ENCODE measurements around the gene MYADML2. TPM values are rescaled to one million over a fixed set of nuclear protein-coding genes. Genes with fewer than 3 reads are reported as not detected.

MYADML2 gene
- total and polyA plus RNA-seq, 2 experiments from 2014 or later, result 0.70 to 1.7 TPM

DNA sequence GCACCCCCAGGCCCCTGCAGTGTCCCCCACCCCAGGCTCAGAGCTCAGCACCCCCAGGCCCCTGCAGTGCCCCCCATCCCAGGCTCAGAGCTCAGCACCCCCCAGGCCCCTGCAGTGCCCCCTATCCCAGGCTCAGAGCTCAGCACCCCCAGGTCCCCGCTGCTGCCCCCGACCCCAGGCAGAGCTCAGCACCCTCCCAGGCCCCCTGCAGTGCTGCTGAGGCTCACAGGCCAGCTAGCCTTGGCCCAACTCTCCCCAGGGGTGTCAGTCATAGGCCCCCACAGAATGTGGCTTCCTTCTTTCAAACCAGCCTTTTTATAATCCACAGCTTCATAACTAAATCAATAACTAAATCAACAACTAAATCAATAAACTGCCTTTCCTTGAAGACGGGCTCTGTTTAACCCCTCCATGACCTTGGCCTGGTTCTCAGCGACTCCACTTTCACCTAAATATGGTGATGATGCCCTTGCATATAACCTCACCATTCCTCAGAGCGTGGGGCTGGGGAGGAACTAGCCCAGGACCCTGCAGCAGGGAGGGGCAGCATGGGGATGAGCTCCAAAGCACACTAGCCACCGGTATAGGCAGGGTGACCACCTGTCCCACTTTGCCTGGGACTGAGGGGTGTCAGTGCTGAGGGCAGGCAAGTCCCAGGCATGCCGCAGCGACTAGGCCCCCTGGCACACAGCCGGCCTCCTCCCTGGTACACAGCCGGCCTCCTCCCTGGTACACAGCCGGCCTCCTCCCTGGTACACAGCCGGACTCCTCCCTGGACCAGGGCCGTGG, 8.9 kb upstream of the MYADML2 start:
- Mint-ChIP-seq H3K4me3 (no peak overlapping the region), H3K36me3 (ENCODE audit: low read depth) (no peaks in the 10 kb centered on the region; the same call in 2 of the 3 replicates), H3K4me1 (no peaks in the 10 kb centered on the region; the same call in 2 of the 3 replicates), H3K27ac (no peak overlapping the region), H3K9me3 (peaks cover 3% of the 10 kb centered on the region; the same call in 1 of the 3 replicates), H3K27me3 (ENCODE audit: insufficient read depth, low read depth, poor library complexity) (peaks cover 43% of the 10 kb centered on the region)
- Histone ChIP-seq H3K27ac (ENCODE audit: low read depth) (no peak overlapping the region), H3K9me2 (ENCODE audit: insufficient read depth) (no peaks in the 10 kb centered on the region), H3K79me2 (replicated peaks; ENCODE audit: insufficient read depth) (no peaks in the 10 kb centered on the region), H3K27me3 (ENCODE audit: insufficient read depth) (peaks cover 41% of the 10 kb centered on the region), H3K4me1 (ENCODE audit: insufficient read depth) (no peaks in the 10 kb centered on the region), H3K36me3 (ENCODE audit: insufficient read depth) (no peaks in the 10 kb centered on the region), H3F3A (replicated peaks; ENCODE audit: low read depth) (no peaks in the 10 kb centered on the region), H4K20me1 (replicated peaks; ENCODE audit: insufficient read depth) (peaks cover 6% of the 10 kb centered on the region; the same call in 1 of the 2 replicates), H3K4me2 (no peak overlapping the region), H2AFZ (no peak overlapping the region), H3K4me3 (no peak overlapping the region)
- TF ChIP-seq, protein P1, sequence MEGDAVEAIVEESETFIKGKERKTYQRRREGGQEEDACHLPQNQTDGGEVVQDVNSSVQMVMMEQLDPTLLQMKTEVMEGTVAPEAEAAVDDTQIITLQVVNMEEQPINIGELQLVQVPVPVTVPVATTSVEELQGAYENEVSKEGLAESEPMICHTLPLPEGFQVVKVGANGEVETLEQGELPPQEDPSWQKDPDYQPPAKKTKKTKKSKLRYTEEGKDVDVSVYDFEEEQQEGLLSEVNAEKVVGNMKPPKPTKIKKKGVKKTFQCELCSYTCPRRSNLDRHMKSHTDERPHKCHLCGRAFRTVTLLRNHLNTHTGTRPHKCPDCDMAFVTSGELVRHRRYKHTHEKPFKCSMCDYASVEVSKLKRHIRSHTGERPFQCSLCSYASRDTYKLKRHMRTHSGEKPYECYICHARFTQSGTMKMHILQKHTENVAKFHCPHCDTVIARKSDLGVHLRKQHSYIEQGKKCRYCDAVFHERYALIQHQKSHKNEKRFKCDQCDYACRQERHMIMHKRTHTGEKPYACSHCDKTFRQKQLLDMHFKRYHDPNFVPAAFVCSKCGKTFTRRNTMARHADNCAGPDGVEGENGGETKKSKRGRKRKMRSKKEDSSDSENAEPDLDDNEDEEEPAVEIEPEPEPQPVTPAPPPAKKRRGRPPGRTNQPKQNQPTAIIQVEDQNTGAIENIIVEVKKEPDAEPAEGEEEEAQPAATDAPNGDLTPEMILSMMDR (conservative IDR thresholded peaks at IDR 0.05; ENCODE audit: low read depth in 2 of 2), result no peak
- TF ChIP-seq POLR2AphosphoS5 (IDR thresholded peaks at IDR 0.05; ENCODE audit: low read depth) (no peak), ZNF331 (CRISPR knock-in tag; IDR thresholded peaks at IDR 0.05; ENCODE audit: low read depth) (no peak), NANOG (IDR thresholded peaks at IDR 0.05; ENCODE audit: borderline replicate concordance) (no peak), JUNB (IDR thresholded peaks at IDR 0.05; ENCODE audit: unreplicated experiment) (no peak), CREB1 (CRISPR knock-in tag; IDR thresholded peaks at IDR 0.05; ENCODE audit: low read depth) (no peak), EZH2phosphoT487 (IDR thresholded peaks at IDR 0.05; ENCODE audit: unreplicated experiment) (no peak), STAT1 (IDR thresholded peaks at IDR 0.05; ENCODE audit: unreplicated experiment) (no peak), EZH2 (IDR thresholded peaks at IDR 0.05; ENCODE audit: low read depth, unreplicated experiment) (no peak)
- DNase-seq (ENCODE audit: low spot score) (no peak), ATAC-seq (no peak)

DNA sequence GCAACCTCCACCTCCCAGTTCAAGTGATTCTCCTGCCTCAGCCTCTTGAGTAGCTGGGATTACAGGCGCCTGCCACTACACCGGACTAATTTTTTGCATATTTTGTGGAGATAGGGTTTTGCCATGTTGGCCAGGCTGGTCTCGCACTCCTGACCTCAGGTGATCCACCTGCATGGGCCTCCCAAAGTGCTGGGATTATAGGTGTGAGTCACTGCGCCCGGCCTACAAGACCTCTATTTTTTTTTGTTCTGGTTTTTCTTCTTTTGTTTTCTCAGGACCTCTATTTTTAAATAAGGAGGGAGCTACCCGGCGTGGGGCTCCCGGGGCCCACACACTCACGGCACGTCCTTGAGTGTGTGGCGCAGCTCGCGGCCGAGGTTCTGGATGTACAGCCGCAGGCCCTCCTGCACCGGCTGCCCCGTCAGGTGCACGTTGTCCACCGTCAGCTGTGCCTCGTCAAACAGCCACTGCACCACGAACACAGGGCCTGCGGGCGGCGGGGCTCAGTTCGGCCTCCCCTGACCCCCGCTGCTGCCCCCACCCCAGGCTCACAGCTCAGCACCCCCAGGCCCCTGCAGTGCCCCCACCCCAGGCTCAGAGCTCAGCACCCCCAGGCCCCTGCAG, 8.1 kb upstream of the MYADML2 start:
- DNase-seq (ENCODE audit: low spot score) (no peak), ATAC-seq (no peak)
- no peak overlapping the region for H2AFZ ChIP-seq
- Mint-ChIP-seq H3K36me3 (ENCODE audit: low read depth) (no peaks in the 10 kb centered on the region; the same call in 2 of the 3 replicates), H3K4me3 (no peak overlapping the region), H3K4me1 (no peaks in the 10 kb centered on the region; the same call in 2 of the 3 replicates), H3K27ac (no peak overlapping the region), H3K27me3 (ENCODE audit: insufficient read depth, low read depth, poor library complexity) (peaks cover 40% of the 10 kb centered on the region), H3K9me3 (peaks cover 3% of the 10 kb centered on the region; the same call in 1 of the 3 replicates)
- H3K27me3 ChIP-seq (ENCODE audit: insufficient read depth), result peaks cover 35% of the 10 kb centered on the region
- H3F3A ChIP-seq (replicated peaks; ENCODE audit: low read depth), result no peaks in the 10 kb centered on the region
- peaks cover 6% of the 10 kb centered on the region; the same call in 1 of the 2 replicates for H4K20me1 ChIP-seq (replicated peaks; ENCODE audit: insufficient read depth)
- no peaks in the 10 kb centered on the region for H3K79me2 ChIP-seq (replicated peaks; ENCODE audit: insufficient read depth)
- no peak overlapping the region for H3K27ac ChIP-seq (ENCODE audit: low read depth)
- no peaks in the 10 kb centered on the region for H3K9me2 ChIP-seq (ENCODE audit: insufficient read depth)
- no peak overlapping the region for H3K4me2 ChIP-seq
- no peak overlapping the region for H3K4me3 ChIP-seq
- no peaks in the 10 kb centered on the region for H3K36me3 ChIP-seq (ENCODE audit: insufficient read depth)
- H3K4me1 ChIP-seq (ENCODE audit: insufficient read depth), result no peaks in the 10 kb centered on the region
- TF ChIP-seq CREB1 (CRISPR knock-in tag; IDR thresholded peaks at IDR 0.05; ENCODE audit: low read depth), result no peak
- no peak for TF ChIP-seq STAT1 (IDR thresholded peaks at IDR 0.05; ENCODE audit: unreplicated experiment)
- TF ChIP-seq EZH2 (IDR thresholded peaks at IDR 0.05; ENCODE audit: low read depth, unreplicated experiment), result no peak
- no peak for TF ChIP-seq POLR2AphosphoS5 (IDR thresholded peaks at IDR 0.05; ENCODE audit: low read depth)
- TF ChIP-seq, protein P1 (conservative IDR thresholded peaks at IDR 0.05; ENCODE audit: low read depth in 2 of 2), result no peak
- no peak for TF ChIP-seq ZNF331 (CRISPR knock-in tag; IDR thresholded peaks at IDR 0.05; ENCODE audit: low read depth)
- no peak for TF ChIP-seq EZH2phosphoT487 (IDR thresholded peaks at IDR 0.05; ENCODE audit: unreplicated experiment)

All from GM23338 (cell line).